HG02759 (cell line): ENCODE data around the gene PKM.
A peak's percentile ranks its signal among the peaks of the same experiment; 100 is the strongest.

Source experiments
- ATAC-seq: cut with Tn5 transposase; IDR thresholded peaks from one replicate; pipeline ENCODE4 v1.9.1; 2021; ENCODE audit warnings: mild to moderate bottlenecking, moderate library complexity; ENCODE audit not compliant: unreplicated experiment

Gene PKM

GRCh38 chr15:72202302-72202701 lies 28.7 kb downstream of the PKM start:
- no peak for ATAC-seq

- ATAC-seq: no peak
These were observed 29.5 kb downstream of the PKM start for GRCh38 chr15:72201391-72201921.

- ATAC-seq: no peak
These were observed 30.4 kb downstream of the PKM start for GRCh38 chr15:72200395-72201237.

GRCh38 chr15:72199721-72200212 lies 31.2 kb downstream of the PKM start:
- peak; percentile 43 for ATAC-seq

GRCh38 chr15:72199205-72199515 lies 31.8 kb downstream of the PKM start:
- no peak for ATAC-seq

- ATAC-seq: no peak
These were observed 32.4 kb downstream of the PKM start for GRCh38 chr15:72198356-72199204.

GRCh38 chr15:72197460-72198355 lies 33.3 kb downstream of the PKM start, which contains the start of gene GRAMD2A:
Gene GRAMD2A, minus strand, starts transcription at chr15:72197787.
- ATAC-seq: peak; percentile 49

GRCh38 chr15:72197041-72197459 lies 33.9 kb downstream of the PKM start:
- no peak for ATAC-seq

- no peak for ATAC-seq
These were observed 34.5 kb downstream of the PKM start for GRCh38 chr15:72196409-72197040.

- no peak for ATAC-seq
These were observed 35.9 kb downstream of the PKM start for GRCh38 chr15:72195101-72195511.

GRCh38 chr15:72193836-72194396 lies 37.1 kb downstream of the PKM start:
- ATAC-seq: no peak

GRCh38 chr15:72192416-72192815 lies 38.6 kb downstream of the PKM start:
- ATAC-seq: no peak

GRCh38 chr15:72189250-72189902 lies 41.6 kb downstream of the PKM start:
- ATAC-seq: no peak

- no peak for ATAC-seq
These were observed 46.7 kb downstream of the PKM start for GRCh38 chr15:72184165-72184811.

- no peak for ATAC-seq
These were observed 47.2 kb downstream of the PKM start for GRCh38 chr15:72183781-72184164.

GRCh38 chr15:72182673-72183072 lies 48.3 kb downstream of the PKM start:
- no peak for ATAC-seq

GRCh38 chr15:72182244-72182643 lies 48.7 kb downstream of the PKM start:
- ATAC-seq: no peak

- no peak for ATAC-seq
These were observed 50.1 kb downstream of the PKM start for GRCh38 chr15:72180761-72181324.
